AG04449 (cell line): ENCODE data around the gene FAM43A.

ENCODE experiments used
- CTCF ChIA-PET: fragments of 350-600 bp; formaldehyde crosslinking; extraction: SDS; loops from one replicate; lab custom pipeline; 2021; ENCODE audit warnings: antibody characterized with exemption; lab: Yijun Ruan, JAX
- POLR2A ChIA-PET: fragments of 400-600, 350-600 bp; formaldehyde crosslinking; extraction: SDS; loops from one replicate; lab custom pipeline; 2020; ENCODE audit warnings: antibody characterized with exemption, inconsistent platforms; lab: Yijun Ruan, JAX
- DNase-seq: peaks from one replicate; pipeline ENCODE4 v3.0.0-alpha.2; 2010; ENCODE audit warnings: low read depth, low spot score
- H3K4me3 ChIP-seq: 2 replicates; pipeline ENCODE4 v1.5.1; 2011; ENCODE audit warnings: low read depth, mild to moderate bottlenecking, control low read depth, low read length
- TF ChIP-seq, protein P1 (sequence below): IDR thresholded peaks from one replicate; pipeline ENCODE4 v1.5.1; 2011; ENCODE audit warnings: mild to moderate bottlenecking, moderate library complexity, low read length, control low read depth, inconsistent platforms; ENCODE audit not compliant: insufficient read depth; ENCODE audit errors: missing control alignments

FAM43A gene

DNA sequence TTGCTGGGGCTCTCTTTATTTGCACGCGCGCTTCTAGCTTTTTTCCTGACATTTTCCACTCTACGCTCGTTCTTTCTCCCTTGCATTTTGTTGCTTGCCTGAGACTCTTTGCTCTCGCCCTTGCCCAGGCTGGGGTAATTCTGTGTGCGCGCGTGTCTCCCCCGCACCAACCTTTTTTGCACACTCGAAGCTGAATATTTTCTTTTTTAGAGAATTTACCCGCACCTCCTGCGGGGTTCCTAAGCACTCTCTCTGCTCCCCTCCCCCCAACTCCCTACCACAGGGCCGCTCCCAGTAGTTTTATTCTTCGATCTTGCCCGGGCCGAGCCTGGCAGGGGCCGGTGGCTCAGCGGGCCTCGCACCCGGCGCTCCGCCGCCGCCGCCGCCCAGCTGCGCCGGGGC lies 732 bp downstream of the FAM43A start:
- no peak for DNase-seq
- H3K4me3 ChIP-seq, result peak overlapping the region; percentile 70
- CTCF ChIA-PET, result interaction anchor here (0.9 to 14.2 kb wide), 13 partner anchors 13 to 856 kb away, joined by 3 to 288 read pairs (median 4); partner anchors contain the start of genes LSG1 and XXYLT1
- TF ChIP-seq, protein P1, sequence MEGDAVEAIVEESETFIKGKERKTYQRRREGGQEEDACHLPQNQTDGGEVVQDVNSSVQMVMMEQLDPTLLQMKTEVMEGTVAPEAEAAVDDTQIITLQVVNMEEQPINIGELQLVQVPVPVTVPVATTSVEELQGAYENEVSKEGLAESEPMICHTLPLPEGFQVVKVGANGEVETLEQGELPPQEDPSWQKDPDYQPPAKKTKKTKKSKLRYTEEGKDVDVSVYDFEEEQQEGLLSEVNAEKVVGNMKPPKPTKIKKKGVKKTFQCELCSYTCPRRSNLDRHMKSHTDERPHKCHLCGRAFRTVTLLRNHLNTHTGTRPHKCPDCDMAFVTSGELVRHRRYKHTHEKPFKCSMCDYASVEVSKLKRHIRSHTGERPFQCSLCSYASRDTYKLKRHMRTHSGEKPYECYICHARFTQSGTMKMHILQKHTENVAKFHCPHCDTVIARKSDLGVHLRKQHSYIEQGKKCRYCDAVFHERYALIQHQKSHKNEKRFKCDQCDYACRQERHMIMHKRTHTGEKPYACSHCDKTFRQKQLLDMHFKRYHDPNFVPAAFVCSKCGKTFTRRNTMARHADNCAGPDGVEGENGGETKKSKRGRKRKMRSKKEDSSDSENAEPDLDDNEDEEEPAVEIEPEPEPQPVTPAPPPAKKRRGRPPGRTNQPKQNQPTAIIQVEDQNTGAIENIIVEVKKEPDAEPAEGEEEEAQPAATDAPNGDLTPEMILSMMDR, result no peak
- POLR2A ChIA-PET, result interaction anchor here (0.6 to 3.0 kb wide), 26 partner anchors 9 to 857 kb away, joined by 3 to 29 read pairs (median 4); partner anchors contain the start of genes LSG1, PPP1R2 and XXYLT1

DNA sequence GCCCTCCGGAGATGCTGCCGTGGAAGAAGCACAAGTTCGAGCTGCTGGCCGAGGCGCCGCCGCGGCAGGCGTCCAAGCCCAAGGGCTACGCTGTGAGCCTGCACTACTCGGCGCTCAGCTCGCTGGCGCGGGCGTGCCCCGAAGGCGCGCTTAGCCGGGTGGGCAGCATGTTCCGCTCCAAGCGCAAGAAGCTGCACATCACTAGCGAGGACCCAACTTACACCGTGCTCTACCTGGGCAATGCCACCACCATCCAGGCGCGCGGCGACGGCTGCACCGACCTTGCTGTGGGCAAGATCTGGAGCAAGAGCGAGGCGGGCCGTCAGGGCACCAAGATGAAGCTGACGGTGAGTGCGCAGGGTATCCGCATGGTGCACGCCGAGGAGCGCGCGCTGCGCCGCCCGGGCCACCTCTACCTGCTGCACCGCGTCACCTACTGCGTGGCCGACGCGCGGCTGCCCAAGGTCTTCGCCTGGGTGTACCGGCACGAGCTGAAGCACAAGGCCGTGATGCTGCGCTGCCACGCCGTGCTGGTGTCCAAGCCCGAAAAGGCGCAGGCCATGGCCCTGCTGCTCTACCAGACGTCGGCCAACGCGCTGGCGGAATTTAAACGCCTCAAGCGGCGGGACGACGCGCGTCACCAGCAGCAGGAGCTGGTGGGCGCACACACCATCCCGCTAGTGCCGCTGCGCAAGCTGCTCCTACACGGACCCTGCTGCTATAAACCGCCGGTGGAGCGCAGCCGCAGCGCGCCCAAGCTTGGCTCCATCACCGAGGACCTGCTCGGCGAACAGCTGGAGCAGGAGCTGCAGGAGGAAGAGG lies 1.3 kb downstream of the FAM43A start:
- TF ChIP-seq, protein P1, result no peak
- POLR2A ChIA-PET, result interaction anchor here (0.6 to 3.0 kb wide), 22 partner anchors 12 to 835 kb away, joined by 3 to 29 read pairs (median 5); partner anchors contain the start of genes LSG1 and XXYLT1
- DNase-seq, result no peak
- H3K4me3 ChIP-seq, result peak overlapping the region; percentile 70
- CTCF ChIA-PET, result interaction anchor here (0.6 to 14.2 kb wide), 20 partner anchors 10 to 855 kb away, joined by 3 to 288 read pairs (median 4); partner anchors contain the start of genes LSG1 and XXYLT1

GRCh38 chr3:194687638-194688199 lies 2.0 kb downstream of the FAM43A start:
- no peak for DNase-seq

GRCh38 chr3:194688200-194688740 lies 2.6 kb downstream of the FAM43A start:
- DNase-seq, result no peak
- TF ChIP-seq, protein P1, result no peak
- H3K4me3 ChIP-seq, result peak overlapping the region; percentile 70
- ChIA-PET CTCF (interaction anchor here (0.6 to 14.2 kb wide), 13 partner anchors 11 to 578 kb away, joined by 3 to 288 read pairs (median 5); partner anchors contain the start of genes LSG1 and XXYLT1), POLR2A (interaction anchor here (1.5 to 3.0 kb wide), 3 partner anchors 517 to 582 kb away, joined by 3 to 29 read pairs (median 26); partner anchors contain the start of gene XXYLT1)

More at GRCh38 chr3:194687638-194688199, 2.0 kb downstream of the FAM43A start:
- POLR2A ChIA-PET, result interaction anchor here (0.6 to 3.0 kb wide), 7 partner anchors 63 to 583 kb away, joined by 3 to 29 read pairs (median 9); partner anchors contain the start of gene XXYLT1
- CTCF ChIA-PET, result interaction anchor here (0.6 to 14.2 kb wide), 17 partner anchors 10 to 854 kb away, joined by 3 to 288 read pairs (median 4); partner anchors contain the start of genes LSG1 and XXYLT1
- peak overlapping the region; percentile 70 for H3K4me3 ChIP-seq
- TF ChIP-seq, protein P1, result peak; percentile 50

DNA sequence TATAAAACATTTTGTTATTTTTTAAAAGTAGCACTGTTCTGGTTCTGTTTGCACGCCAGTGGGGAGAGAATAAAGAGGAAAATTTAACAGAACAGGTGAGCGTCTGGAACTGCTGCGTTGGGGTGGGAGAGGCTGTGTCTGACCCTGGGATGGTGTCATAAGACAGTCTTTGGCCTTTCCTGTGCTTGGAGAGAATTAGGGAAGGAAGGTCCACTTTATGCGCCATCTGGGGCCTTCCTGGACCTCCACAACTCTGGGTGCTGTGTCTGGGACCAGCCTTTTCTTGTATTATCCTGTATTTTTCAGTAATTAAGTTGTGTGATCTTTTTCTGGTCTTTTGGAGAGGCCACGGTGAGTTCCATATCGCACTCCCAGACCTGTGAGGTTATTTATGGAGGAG lies 3.3 kb downstream of the FAM43A start:
- CTCF ChIA-PET, result interaction anchor here (1.3 to 14.2 kb wide), 6 partner anchors 10 to 577 kb away, joined by 3 to 288 read pairs (median 114); partner anchors contain the start of genes LSG1 and XXYLT1
- POLR2A ChIA-PET, result interaction anchor here (1.5 kb wide), 1 partner anchor 516 kb away, joined by 3 read pairs; no protein-coding TSS in a partner anchor
- H3K4me3 ChIP-seq, result peak overlapping the region; percentile 22
- DNase-seq, result no peak
- TF ChIP-seq, protein P1, result no peak
